LNCaP clone FGC (cell line): ENCODE data around the gene PEX5.

Source experiments
- DNase-seq: peaks from one replicate; pipeline ENCODE4 v3.0.0-alpha.2; 2011; ENCODE audit warnings: low read depth
- H3K4me3 ChIP-seq: 2 replicates; pipeline ENCODE4 v1.5.1; 2011; ENCODE audit warnings: mild to moderate bottlenecking, low read depth, low read length, control low read depth
- CTCF ChIP-seq: IDR thresholded peaks from 2 replicates; pipeline ENCODE4 v1.5.1; 2012; ENCODE audit warnings: mild to moderate bottlenecking; ENCODE audit not compliant: control insufficient read depth, insufficient read depth; ENCODE audit errors: extremely low read depth

PEX5 gene

GRCh38 chr12:7154042-7154441 is 35.4 kb upstream of the PEX5 start:
- no peak overlapping the region for H3K4me3 ChIP-seq
- no peak for DNase-seq
- no peak for TF ChIP-seq CTCF

GRCh38 chr12:7154901-7155470 is 34.5 kb upstream of the PEX5 start:
- H3K4me3 ChIP-seq: no peak overlapping the region
- no peak for DNase-seq
- TF ChIP-seq CTCF: no peak

- DNase-seq: no peak
- no peak for TF ChIP-seq CTCF
- H3K4me3 ChIP-seq: no peak overlapping the region
Observed at GRCh38 chr12:7155471-7156034, 33.9 kb upstream of the PEX5 start.

- TF ChIP-seq CTCF: no peak
- no peak overlapping the region for H3K4me3 ChIP-seq
- no peak for DNase-seq
Observed at GRCh38 chr12:7156259-7157197, 33.0 kb upstream of the PEX5 start.

GRCh38 chr12:7157391-7157790 is 32.1 kb upstream of the PEX5 start:
- no peak for TF ChIP-seq CTCF
- H3K4me3 ChIP-seq: no peak overlapping the region
- no peak for DNase-seq

- no peak overlapping the region for H3K4me3 ChIP-seq
- no peak for TF ChIP-seq CTCF
- no peak for DNase-seq
Observed at GRCh38 chr12:7158781-7159609, 30.5 kb upstream of the PEX5 start.
